ENCODE results near the gene GHDC.

The GHDC gene

GRCh38 chr17:42167807-42168206, 26.5 kb downstream of the GHDC start:
- no peak for DNase-seq (ENCODE audit: extremely low read depth, insufficient read length)
- no peak for TF ChIP-seq CTCF (IDR thresholded peaks at IDR 0.05; ENCODE audit: insufficient read depth, low read length, poor library complexity, severe bottlenecking)
- no peaks in the 10 kb centered on the region for H3K36me3 ChIP-seq (ENCODE audit: control insufficient read depth, insufficient read depth, low read length)
- H3K4me3 ChIP-seq (replicated peaks; ENCODE audit: low read depth, low read length): no peak overlapping the region
- no peaks in the 10 kb centered on the region for H3K27me3 ChIP-seq (replicated peaks; ENCODE audit: control insufficient read depth, insufficient read depth, low read length)

GRCh38 chr17:42166196-42166763, 28.0 kb downstream of the GHDC start:
- H3K27me3 ChIP-seq (replicated peaks; ENCODE audit: control insufficient read depth, insufficient read depth, low read length): no peaks in the 10 kb centered on the region
- no peak for DNase-seq (ENCODE audit: extremely low read depth, insufficient read length)

GRCh38 chr17:42165751-42166150, 28.5 kb downstream of the GHDC start:
- Histone ChIP-seq H3K36me3 (ENCODE audit: control insufficient read depth, insufficient read depth, low read length) (no peaks in the 10 kb centered on the region), H3K4me3 (replicated peaks; ENCODE audit: low read depth, low read length) (no peak overlapping the region), H3K27me3 (replicated peaks; ENCODE audit: control insufficient read depth, insufficient read depth, low read length) (no peaks in the 10 kb centered on the region)
- DNase-seq (ENCODE audit: extremely low read depth, insufficient read length): no peak
- no peak for TF ChIP-seq CTCF (IDR thresholded peaks at IDR 0.05; ENCODE audit: insufficient read depth, low read length, poor library complexity, severe bottlenecking)

More at GRCh38 chr17:42166196-42166763, 28.0 kb downstream of the GHDC start:
- Histone ChIP-seq H3K36me3 (ENCODE audit: control insufficient read depth, insufficient read depth, low read length) (no peaks in the 10 kb centered on the region), H3K4me3 (replicated peaks; ENCODE audit: low read depth, low read length) (no peak overlapping the region)
- no peak for TF ChIP-seq CTCF (IDR thresholded peaks at IDR 0.05; ENCODE audit: insufficient read depth, low read length, poor library complexity, severe bottlenecking)

GRCh38 chr17:42163696-42164407, 30.4 kb downstream of the GHDC start:
- TF ChIP-seq CTCF (IDR thresholded peaks at IDR 0.05; ENCODE audit: insufficient read depth, low read length, poor library complexity, severe bottlenecking): no peak
- DNase-seq (ENCODE audit: extremely low read depth, insufficient read length): no peak
- Histone ChIP-seq H3K4me3 (replicated peaks; ENCODE audit: low read depth, low read length) (no peak overlapping the region), H3K27me3 (replicated peaks; ENCODE audit: control insufficient read depth, insufficient read depth, low read length) (no peaks in the 10 kb centered on the region), H3K36me3 (ENCODE audit: control insufficient read depth, insufficient read depth, low read length) (no peaks in the 10 kb centered on the region)

- peak; percentile 77 for TF ChIP-seq CTCF (IDR thresholded peaks at IDR 0.05; ENCODE audit: insufficient read depth, low read length, poor library complexity, severe bottlenecking)
- Histone ChIP-seq H3K27me3 (replicated peaks; ENCODE audit: control insufficient read depth, insufficient read depth, low read length) (no peaks in the 10 kb centered on the region), H3K4me3 (replicated peaks; ENCODE audit: low read depth, low read length) (no peak overlapping the region), H3K36me3 (ENCODE audit: control insufficient read depth, insufficient read depth, low read length) (no peaks in the 10 kb centered on the region)
- no peak for DNase-seq (ENCODE audit: extremely low read depth, insufficient read length)
Measured at GRCh38 chr17:42163113-42163512, 31.2 kb downstream of the GHDC start.
